IPS-18c (cell line): ENCODE measurements around the gene OTOG.
A peak's percentile ranks its signal among the peaks of the same experiment; 100 is the strongest.

Source experiments
- H3K4me3 ChIP-seq: 2 replicates; pipeline ENCODE4 v1.7.0; 2013; ENCODE audit warnings: low read depth, mild to moderate bottlenecking, low read length, moderate library complexity; ENCODE audit not compliant: insufficient read depth
- H3K9me3 ChIP-seq: one replicate; pipeline ENCODE4 v1.6.1; 2013; ENCODE audit warnings: mild to moderate bottlenecking, low read length, moderate library complexity; ENCODE audit not compliant: control insufficient read depth, insufficient read depth

The OTOG gene, protein sequence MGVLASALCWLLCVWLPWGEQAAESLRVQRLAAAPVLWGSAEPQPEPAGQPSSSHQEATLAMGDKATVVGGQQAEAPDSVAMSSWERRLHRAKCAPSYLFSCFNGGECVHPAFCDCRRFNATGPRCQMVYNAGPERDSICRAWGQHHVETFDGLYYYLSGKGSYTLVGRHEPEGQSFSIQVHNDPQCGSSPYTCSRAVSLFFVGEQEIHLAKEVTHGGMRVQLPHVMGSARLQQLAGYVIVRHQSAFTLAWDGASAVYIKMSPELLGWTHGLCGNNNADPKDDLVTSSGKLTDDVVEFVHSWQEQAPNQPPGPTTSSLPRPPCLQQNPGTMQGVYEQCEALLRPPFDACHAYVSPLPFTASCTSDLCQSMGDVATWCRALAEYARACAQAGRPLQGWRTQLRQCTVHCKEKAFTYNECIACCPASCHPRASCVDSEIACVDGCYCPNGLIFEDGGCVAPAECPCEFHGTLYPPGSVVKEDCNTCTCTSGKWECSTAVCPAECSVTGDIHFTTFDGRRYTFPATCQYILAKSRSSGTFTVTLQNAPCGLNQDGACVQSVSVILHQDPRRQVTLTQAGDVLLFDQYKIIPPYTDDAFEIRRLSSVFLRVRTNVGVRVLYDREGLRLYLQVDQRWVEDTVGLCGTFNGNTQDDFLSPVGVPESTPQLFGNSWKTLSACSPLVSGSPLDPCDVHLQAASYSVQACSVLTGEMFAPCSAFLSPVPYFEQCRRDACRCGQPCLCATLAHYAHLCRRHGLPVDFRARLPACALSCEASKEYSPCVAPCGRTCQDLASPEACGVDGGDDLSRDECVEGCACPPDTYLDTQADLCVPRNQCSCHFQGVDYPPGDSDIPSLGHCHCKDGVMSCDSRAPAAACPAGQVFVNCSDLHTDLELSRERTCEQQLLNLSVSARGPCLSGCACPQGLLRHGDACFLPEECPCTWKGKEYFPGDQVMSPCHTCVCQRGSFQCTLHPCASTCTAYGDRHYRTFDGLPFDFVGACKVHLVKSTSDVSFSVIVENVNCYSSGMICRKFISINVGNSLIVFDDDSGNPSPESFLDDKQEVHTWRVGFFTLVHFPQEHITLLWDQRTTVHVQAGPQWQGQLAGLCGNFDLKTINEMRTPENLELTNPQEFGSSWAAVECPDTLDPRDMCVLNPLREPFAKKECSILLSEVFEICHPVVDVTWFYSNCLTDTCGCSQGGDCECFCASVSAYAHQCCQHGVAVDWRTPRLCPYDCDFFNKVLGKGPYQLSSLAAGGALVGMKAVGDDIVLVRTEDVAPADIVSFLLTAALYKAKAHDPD (N-terminal part only)

DNA sequence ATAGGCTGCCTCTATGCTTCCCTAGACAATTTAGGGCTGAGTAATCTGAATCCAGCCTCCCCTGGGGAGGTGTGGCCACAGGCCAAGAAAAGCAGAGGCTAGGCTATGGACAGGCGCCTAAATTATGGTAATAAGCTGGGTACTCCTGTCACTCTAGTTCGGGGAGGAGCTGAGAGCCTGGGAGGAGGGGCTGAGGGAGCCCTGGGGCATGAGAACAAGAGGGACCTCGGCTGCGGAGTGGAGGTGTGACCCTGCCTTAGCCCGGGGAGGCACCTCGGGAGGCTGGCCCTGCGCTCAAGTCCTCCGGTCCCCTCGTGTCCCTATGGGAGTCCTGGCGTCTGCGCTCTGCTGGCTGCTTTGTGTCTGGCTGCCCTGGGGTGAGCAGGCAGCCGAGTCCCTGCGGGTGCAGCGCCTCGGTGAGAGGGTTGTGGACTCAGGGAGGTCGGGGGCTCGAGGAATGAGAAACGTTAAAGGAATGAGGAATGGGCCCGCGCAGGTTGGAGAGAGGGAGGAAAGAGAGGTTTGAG is at the start of gene OTOG:
TSS of gene OTOG (plus strand) at position 209 of the 527 bp plus-strand sequence. CDS start at position 323, 114 bp downstream.
- Histone ChIP-seq H3K4me3 (peak within 1 kb of the TSS; percentile 40; the same call in 1 of the 2 replicates), H3K9me3 (no peaks in the 10 kb centered on the region)

DNA sequence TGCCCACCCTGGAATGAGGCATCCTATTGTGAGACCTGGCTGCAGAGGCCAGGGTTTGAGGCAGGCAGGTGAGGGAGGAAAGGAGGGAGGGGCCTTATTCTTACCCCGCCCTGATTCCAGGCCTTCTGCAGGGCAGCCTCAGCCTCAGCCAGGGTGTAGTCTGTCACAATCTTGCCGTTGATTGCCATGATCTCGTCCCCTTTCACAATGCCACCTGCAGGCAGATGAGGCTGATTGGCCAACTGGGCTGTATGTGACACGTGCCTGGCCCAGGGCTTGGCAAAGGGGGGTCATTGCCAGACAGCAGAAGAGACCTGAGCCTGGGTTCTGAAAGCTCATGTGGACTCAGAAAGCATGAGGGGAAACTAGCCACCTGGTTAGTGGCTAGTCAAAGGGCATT is 49.0 kb upstream of the OTOG start:
- no peaks in the 10 kb centered on the region for H3K9me3 ChIP-seq
- H3K4me3 ChIP-seq: no peak overlapping the region

DNA sequence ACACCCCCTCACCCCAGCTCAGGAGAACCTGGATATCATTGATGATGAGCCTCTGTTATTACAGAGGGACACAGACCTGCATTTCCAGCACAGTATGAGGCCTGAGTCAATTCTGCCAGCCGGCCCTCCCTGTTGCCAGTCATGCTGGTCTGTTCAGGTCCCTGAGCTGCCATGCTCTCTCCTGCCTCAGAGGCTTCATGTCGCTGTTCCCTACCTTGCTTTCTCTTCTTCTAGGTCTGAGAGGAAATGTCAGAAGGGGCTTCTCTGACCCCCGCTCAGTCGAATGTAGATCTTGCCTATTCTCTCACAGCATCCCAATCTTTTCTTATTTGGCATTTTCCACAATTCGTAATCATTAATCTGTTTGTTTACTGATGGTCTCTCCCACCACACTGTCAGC is 48.6 kb upstream of the OTOG start:
- no peak overlapping the region for H3K4me3 ChIP-seq
- H3K9me3 ChIP-seq: no peaks in the 10 kb centered on the region

DNA sequence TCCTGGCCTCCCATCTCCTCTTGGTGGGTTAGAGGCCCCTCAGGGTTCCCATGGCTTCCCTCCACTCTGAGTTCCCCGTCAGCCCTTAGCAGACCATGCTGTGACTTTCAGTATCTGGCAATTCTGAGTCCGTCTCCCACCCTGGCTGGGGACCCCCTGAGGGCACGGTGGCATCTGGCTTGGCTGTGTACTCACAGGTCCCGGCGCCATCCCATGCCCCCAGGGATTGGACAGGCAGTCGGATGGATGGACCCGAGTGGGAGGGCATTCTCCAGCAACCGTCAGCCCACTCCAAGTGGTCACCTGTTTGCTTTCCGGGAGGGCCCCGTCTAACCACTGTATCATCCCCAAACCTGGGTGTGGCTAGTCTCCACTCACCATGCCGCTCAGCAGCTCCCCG is 46.4 kb upstream of the OTOG start:
- no peak overlapping the region for H3K4me3 ChIP-seq
- no peaks in the 10 kb centered on the region for H3K9me3 ChIP-seq

DNA sequence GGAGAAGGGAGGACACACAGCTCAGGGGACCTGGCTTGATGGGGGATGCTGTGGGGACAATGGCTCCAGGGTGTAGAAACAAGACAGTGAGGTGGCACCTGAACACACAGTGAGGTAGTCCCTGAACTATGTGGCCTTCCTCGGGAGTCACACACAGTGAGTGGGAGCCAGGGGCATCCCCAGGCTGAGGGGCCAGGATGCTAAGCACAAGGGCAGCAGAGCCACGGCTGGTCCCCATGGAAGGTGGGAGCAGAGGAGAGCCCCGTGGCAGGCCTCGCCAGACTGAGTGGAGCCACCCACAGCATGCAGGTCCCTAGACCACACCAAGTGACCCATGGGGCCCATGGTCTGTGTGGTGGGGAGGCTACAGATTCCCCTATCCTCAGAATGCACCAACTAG is 44.4 kb upstream of the OTOG start:
- no peak overlapping the region for H3K4me3 ChIP-seq
- no peaks in the 10 kb centered on the region for H3K9me3 ChIP-seq

DNA sequence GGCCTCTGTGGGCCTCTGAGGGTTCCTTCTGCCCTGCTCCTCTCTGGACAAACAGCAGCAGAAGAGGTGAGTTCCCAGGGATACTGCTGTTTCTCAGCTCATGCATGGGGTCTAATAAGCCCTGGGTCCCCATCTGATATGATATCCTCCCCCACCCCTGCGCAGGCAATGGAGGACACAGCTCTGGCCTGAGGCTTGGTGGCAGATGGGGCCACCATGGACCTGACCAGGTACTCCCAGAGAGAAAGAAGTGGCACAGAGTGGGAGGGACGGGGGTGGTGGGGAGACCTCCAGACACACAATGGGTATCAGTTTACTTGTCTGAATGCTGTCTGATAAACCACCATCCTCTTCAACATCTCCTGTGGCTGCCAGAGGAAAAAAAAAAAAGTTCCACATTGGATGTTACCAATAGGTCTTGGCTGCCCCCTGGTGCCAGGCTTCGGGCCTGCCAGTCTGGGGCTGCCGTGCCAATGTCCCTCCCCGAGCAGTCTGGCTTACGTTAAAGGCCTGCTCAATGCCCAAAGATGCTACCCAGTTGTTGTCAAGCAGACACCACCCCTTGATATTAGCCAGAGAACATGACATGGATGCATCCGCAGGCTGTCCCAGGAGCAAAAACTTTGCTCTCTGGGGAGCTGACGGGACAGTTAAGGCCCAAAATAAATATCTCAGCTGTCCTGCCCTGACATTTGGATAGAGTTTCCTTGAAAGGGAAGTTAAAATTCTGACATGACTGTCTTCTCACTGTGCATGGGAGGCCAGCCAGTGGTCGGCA is 42.5 kb upstream of the OTOG start:
- Histone ChIP-seq H3K9me3 (no peaks in the 10 kb centered on the region), H3K4me3 (no peak overlapping the region)

DNA sequence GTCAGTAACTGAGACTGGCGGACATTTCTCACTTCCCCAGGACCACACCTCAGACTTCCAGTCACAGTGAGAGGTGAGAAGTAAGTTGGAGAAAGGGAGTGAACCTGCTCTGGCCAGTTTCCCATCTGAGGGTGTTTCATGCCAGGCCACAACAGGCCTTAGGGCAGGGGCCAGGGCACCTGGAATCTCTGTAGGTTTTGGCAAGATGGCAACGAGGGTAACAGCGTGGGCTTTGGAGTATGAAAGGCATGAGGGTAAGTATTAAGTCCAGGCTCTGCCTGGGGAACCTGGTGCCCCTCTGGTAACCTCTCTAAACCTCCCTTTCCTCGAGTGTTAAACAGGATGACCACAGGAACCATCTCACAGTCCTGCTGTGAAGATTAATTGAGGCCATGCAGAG is 41.9 kb upstream of the OTOG start:
- H3K4me3 ChIP-seq: no peak overlapping the region
- H3K9me3 ChIP-seq: no peaks in the 10 kb centered on the region

DNA sequence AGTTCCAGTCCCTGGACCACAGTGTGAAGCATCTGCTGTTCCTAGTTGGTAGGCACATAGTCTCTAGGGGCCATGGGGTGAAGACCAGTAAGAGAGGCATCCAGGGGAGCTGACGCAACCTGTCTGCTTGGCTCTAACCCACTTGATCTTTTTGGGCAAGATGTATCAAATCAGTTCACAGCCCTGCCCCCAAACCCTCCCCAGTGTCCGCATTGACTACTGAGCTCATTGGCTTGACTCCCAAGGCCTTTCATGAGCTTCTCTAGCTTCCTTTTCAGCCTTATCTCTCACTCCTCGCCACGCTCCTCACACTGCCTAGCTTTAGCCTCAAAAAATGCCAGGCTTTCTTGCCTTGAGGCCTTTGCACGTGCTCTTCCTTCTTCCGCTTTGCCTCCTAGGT is 40.7 kb upstream of the OTOG start:
- H3K9me3 ChIP-seq: no peaks in the 10 kb centered on the region
- H3K4me3 ChIP-seq: no peak overlapping the region

DNA sequence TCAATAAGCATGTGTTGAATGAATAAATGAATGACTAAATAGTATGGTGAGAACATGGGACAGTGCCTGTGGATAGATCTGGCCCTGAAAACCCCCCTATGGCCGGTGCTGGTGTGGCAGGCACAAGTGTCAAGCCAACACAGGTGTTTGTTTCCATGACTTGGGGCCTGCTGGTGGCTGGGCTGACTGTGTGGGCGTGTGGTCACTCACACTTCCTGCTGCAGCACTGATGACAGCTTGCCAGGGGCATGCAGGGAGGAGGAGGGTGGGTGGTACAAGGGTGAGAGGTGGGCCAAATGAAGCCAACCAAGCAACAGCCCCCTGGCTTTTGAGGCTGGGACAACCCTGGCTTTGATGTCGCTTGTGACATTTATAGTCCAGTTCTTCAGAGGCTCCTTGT is 40.1 kb upstream of the OTOG start:
- Histone ChIP-seq H3K9me3 (no peaks in the 10 kb centered on the region), H3K4me3 (no peak overlapping the region)

DNA sequence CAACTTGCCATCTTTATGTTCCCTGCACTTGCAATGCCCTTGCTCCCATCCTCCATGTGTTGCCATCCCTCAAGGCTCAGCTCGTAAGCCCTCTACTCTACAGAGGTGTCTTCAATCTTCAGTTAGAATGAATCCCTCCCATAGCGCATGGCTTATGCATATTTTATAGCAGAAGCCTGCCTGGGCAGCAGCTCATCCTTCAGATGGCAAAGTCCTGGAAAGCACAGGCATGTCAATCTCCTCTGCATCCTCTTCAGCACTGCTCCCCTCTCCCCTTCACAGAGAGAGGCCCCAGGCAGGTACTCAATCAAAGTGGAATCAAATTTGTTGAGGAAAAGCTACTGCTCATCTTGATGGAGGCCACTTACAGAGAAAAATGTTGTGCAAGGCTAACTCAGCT is 39.3 kb upstream of the OTOG start:
- H3K9me3 ChIP-seq: no peaks in the 10 kb centered on the region
- H3K4me3 ChIP-seq: no peak overlapping the region

DNA sequence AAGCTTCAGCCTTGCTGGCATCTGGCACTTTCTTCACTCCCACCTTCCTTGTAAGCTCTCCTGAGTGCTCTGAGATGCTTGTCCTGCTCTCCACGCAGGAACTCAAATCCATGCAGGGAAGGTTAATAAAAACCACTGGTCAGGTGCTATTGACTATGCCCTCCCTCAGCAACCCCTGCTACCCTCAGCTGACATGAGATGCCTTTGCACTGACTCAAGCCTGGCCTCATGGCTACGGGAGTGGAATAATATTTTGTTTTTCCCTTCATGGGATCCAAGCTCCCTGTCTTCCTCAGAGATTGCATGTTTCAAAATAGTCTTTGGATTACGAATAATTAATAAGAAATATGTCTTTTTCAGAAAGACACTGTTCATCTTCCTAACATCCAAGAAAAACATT is 38.8 kb upstream of the OTOG start:
- H3K4me3 ChIP-seq: no peak overlapping the region
- no peaks in the 10 kb centered on the region for H3K9me3 ChIP-seq

DNA sequence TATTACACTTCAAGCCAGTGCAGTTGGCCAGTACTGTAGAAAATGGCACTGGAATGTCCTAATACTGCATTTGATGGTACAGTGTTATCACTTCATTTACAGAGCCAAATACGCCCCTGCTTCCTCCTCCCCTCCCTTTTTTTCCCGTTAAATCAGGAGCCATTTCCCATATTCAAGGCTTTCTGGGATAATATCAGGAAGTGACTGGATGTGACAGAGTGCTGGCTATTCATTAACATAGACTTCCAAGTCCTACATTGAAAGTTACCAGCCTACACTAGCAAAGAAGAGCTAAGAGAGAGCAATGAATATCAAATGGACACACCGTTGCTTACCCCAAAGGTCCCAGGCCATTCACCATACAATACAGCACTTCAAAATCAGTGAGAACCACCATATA is 38.3 kb upstream of the OTOG start:
- Histone ChIP-seq H3K4me3 (no peak overlapping the region), H3K9me3 (no peaks in the 10 kb centered on the region)

DNA sequence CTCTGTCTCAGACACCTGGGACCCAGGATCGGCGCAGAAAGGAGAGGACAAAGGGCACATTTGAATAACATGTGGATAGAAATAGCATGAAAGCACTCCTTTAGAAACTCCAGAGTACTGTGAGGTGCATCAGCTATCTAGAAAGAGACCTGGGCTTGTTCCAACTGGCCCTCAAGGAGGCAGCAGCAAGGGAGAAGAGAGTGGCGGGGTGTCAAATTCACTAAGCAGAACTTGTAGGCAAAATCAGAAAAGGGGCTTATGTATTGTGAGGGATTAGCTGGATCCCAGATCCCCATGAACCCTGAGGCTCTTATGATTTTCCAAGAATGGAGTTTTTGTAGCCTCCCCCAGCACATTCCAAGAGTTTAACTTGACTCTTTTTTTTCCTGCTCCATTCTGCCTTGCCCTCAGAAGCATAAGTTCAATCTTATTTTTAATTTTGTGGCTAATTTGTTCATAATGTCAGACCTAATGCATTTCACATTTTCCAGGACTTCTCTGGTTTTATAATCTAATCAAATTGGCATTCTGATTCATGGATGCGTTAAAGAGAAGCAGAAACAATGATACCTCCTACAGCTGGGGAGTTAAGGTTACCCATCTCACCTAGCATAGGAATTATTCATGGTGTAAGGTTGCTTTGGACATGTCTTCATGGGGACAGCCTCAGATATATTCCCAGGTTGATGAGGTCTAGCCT is 36.4 kb upstream of the OTOG start:
- H3K4me3 ChIP-seq: no peak overlapping the region
- no peaks in the 10 kb centered on the region for H3K9me3 ChIP-seq

DNA sequence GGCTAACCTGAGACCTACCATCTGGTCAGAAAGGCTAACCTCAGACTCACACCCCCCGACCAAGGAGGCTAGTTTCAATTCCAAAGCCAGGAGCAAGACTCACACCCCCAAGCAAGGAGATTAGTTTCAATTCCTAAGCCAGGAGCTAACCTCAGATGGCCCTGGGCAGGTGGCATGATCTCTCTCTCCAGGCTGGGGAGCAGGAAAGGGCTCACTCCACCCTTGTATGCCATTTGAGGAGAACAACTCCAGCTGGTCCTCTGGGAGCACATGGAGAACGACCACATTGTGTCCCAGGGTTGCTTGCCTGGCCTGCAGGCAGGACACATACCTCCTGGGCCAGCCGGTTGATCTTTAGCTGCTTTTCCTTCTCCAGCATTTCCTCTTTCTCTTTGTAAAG is 35.5 kb upstream of the OTOG start:
- Histone ChIP-seq H3K4me3 (no peak overlapping the region), H3K9me3 (no peaks in the 10 kb centered on the region)

DNA sequence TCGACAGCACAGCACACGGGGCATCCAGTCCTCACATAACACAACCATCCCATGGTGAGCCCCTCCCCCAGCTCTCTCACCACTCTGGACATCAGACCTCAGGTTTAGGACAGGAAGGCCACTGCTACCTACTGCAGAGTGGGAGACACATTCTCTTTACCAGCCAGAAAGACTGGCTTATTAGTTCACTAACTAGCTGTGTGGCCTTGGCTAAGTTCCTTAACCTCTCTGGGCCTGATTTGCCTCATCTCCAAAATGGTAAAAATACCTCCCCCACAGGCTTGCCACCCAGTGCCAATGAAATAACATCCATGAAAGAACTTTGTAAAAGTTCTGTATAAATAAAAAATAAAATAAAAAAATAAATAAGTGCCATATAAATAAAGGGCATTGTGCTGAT is 35.0 kb upstream of the OTOG start:
- Histone ChIP-seq H3K9me3 (no peaks in the 10 kb centered on the region), H3K4me3 (no peak overlapping the region)

DNA sequence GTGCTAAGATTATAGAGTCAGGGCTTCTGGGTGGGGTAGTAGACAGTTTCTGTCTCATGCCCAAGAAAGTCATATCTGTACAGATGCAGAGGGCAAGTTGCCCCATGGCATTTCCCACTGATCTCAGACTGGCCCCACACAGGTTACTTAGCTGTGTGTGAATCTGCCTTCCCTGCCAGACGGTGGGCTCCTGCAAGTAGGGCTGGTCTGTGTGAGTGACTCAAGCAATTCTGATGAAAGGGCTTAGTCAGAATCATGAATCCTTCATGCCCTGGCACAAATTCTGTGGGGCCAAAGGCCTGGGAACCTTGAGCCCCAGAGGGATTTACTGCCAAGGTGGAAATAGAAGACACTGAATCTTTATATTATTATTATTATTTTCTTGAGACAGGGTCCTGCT is 33.2 kb upstream of the OTOG start:
- H3K4me3 ChIP-seq: no peak overlapping the region

More for the DNA sequence above, 33.2 kb upstream of the OTOG start:
- H3K9me3 ChIP-seq: no peaks in the 10 kb centered on the region
